GM23248 (cell line): Measurements from ENCODE around the gene HNF4A.

Experiments
- EZH2 ChIP-seq: fragments of 200-600 bp; sonication (generic); IDR thresholded peaks from 2 replicates; pipeline ENCODE4 v1.6.1; 2018; ENCODE audit warnings: antibody characterized with exemption, mild to moderate bottlenecking; ENCODE audit not compliant: insufficient read depth, poor library complexity, severe bottlenecking
- EZH2phosphoT487 ChIP-seq: fragments of 200-600 bp; sonication (generic); IDR thresholded peaks from 2 replicates; pipeline ENCODE4 v1.6.1; 2018; ENCODE audit warnings: antibody characterized with exemption, moderate library complexity, mild to moderate bottlenecking, low read depth; ENCODE audit not compliant: insufficient read depth

DNA sequence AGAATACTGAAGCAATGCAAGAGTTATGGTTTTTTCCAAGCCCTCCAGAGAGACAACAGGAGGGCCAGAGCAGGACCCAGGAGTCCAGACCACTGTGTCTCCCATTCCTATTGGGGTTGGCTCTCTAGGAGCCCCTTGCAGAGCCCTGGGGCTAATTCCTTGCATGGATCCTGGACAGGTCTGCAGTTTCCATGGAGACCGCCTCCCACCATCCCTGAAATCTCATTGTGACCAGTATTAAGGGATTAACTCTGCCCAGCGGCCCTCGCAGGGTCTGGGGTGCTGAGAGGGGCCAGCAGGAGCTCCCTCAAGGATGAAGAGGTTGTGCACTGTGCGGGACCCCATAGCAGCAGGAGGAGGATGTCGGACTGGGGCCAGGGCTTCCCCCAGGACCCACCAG is 34.8 kb downstream of the HNF4A start:
- TF ChIP-seq EZH2phosphoT487, result no peak
- TF ChIP-seq EZH2, result no peak
